GM12872 (cell line): ENCODE data around the gene EMID1.

ENCODE experiments used
- CTCF ChIP-seq: IDR thresholded peaks from 3 replicates; pipeline ENCODE4 v1.5.1; 2011; ENCODE audit warnings: low read depth, mild to moderate bottlenecking, low read length, moderate library complexity; ENCODE audit not compliant: insufficient read depth

The EMID1 gene

DNA sequence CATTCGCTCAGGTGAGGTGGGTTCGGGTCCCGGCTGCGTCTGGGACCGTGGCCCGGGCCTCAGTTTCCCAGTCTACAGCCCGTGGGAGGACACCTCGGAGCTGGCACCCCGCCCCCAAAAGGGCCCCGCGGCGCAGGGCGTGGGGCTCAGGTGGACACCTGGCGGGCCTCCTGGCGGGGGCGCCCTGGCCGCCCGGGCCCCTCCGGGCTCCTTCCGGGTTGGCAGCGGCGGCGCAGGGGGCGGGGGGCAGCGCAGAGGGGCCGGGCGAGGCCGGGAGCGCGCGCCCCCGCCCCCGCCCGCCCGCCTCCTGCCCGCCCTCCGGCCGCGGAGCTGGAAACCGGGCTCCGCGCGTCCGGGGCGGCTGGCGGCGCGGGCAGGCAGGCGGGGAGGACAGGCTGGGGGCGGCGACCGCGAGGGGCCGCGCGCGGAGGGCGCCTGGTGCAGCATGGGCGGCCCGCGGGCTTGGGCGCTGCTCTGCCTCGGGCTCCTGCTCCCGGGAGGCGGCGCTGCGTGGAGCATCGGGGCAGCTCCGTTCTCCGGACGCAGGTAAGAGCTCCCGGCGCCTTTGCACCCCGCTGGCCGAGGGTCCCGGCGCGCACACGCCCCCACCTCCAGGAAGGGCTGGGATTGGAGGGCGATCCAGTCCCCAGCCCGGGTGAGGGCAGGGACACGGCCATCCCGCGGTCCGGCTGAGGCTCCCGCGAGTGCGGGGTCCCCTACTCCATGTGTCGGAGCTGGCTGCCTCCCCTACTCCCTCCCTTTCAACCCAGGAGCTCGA lies at the start of gene EMID1:
Gene EMID1 (plus strand): TSS at position 303 of the 778 bp plus-strand sequence. CDS start 143 bp downstream, at position 446.
- peak; percentile 13; the same call in 1 of the 3 replicates for TF ChIP-seq CTCF

GRCh38 chr22:29155966-29156365 lies 49.7 kb upstream of the EMID1 start:
- no peak for TF ChIP-seq CTCF

- peak; percentile 51 for TF ChIP-seq CTCF
Observed at GRCh38 chr22:29156507-29156906, 49.2 kb upstream of the EMID1 start.

GRCh38 chr22:29157759-29158535 lies 47.7 kb upstream of the EMID1 start:
- TF ChIP-seq CTCF: no peak

DNA sequence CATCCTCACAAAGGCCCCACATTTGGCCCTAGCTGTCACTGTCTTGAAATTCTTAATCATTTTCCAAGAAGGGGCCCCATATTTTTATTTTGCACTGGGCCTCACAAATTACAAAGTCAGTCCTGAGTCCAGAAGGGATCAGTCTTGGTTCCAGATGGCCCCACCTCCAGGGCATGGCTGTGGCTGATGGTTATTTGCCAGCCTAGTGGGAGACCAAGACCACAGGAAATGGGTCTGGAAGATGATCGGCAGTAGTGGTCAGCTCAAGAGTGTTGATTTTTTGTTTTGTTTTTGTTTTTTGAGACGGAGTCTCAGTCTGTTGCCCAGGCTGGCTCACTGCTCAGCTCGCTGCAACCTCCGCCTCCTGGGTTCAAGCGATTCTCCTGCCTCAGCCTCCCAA lies 47.1 kb upstream of the EMID1 start:
- no peak for TF ChIP-seq CTCF

DNA sequence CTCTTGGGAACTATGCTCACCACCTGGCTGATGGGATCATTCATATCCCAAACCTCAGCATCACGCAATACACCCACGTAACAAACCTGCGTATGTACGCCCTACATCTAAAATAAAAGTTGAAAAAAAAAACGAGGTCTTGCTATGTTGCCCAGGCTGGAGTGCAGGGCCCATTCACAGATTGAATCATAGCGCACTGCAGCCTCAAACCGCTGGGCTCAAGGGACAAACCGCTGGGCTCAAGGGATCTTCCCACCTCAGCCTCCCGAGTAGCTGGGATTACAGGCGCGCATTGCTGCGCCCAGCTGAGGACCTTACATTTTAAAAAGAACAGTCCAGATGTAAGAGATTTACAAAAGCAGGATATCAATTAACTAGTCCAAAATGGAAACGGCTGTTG lies 41.9 kb upstream of the EMID1 start:
- TF ChIP-seq CTCF: no peak

DNA sequence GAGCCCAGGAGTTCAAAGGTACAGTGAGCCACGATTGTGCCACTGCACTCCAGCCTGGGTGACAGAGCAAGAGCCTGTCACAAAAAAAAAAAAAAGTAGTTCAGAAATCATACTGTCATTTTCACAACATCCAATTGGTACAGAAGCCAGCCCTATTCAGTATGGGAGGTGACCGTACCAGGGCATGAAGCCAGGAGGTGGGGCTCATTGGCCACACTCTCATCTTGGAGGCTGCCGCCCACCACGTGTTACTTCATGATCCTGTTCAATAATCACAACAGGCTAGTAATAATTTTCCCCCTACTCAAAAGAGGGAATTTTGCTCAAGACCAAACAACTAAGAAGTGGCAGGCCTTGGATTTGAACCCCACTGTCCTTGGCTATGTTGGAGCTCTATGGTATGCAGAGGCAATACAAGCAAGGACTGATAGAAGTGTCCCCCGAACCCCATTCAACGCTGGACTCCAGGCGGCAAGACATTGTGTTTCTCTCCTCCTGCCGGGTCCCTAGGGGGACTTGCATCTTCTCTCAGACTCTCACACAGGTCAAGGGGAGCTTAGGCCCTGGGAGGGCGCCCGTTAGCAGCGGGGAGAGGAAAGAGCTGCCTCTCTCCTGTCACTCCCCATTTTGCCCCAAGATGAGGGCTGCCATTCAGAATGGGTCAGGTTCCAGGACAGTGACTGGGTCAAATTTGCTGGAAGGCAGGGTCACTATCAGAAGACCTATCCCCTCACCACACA lies 40.2 kb upstream of the EMID1 start:
- no peak for TF ChIP-seq CTCF
